Cardiac muscle cell (in vitro differentiated cells and primary cell): Measurements from ENCODE around the gene TCF7. TPM values are rescaled to one million over a fixed set of nuclear protein-coding genes. Genes with fewer than 3 reads are reported as not detected.
A peak's percentile ranks its signal among the peaks of the same experiment; 100 is the strongest.

Experiments
- DNase-seq, 2 donors: peaks; one replicate each; pipeline versions ENCODE4 v3.0.0 to v3.0.0-alpha.2; 2010 to 2017; ENCODE audit warnings: low read depth in 1 of 2, low spot score in 1 of 2
- H3K27ac ChIP-seq: fragments of 200-600 bp; sonication (generic); 2 replicates; pipeline ENCODE4 v1.5.1; 2016
- H3K27me3 ChIP-seq: fragments of 200-600 bp; sonication (generic); 2 replicates; pipeline ENCODE4 v1.6.0; 2016; ENCODE audit warnings: control low read depth
- H3K36me3 ChIP-seq: fragments of 200-600 bp; sonication (generic); 2 replicates; pipeline ENCODE4 v1.5.1; 2016; ENCODE audit warnings: control low read depth
- H3K4me1 ChIP-seq: fragments of 200-600 bp; sonication (generic); 2 replicates; pipeline ENCODE4 v1.8.1; 2017; ENCODE audit warnings: low read depth, mild to moderate bottlenecking, mixed run types
- H3K4me3 ChIP-seq: fragments of 200-600 bp; sonication (generic); 2 replicates; pipeline ENCODE4 v1.5.1; 2016; ENCODE audit warnings: mild to moderate bottlenecking
- H3K9me3 ChIP-seq: fragments of 200-600 bp; sonication (generic); 2 replicates; pipeline ENCODE4 v1.5.1; 2017; ENCODE audit warnings: low read depth, mild to moderate bottlenecking, control low read depth
- polyA plus RNA-seq: library from polyadenylated mRNA; unstranded; fragments of >200 nt; fragmentation: Nextera tagmentation; extraction: Ambion mirVana; gene quantifications from 2 replicates; pipeline ENCODE4 v1.2.1, GENCODE V29; 2016
- total RNA-seq: library from RNA; depleted of rRNA; stranded (reverse); fragments of >200 nt; gene quantifications from 2 replicates; pipeline ENCODE4 v1.2.3, GENCODE V29; 2016
- TF ChIP-seq, protein P1 (sequence below): IDR thresholded peaks from 2 replicates; pipeline ENCODE4 v1.5.1; 2012; ENCODE audit warnings: low read depth, mild to moderate bottlenecking, low read length

The TCF7 gene
- total RNA-seq (12.7 and 28.9 TPM in 2 replicates), polyA plus RNA-seq (6.8 and 12.0 TPM in 2 replicates)

DNA sequence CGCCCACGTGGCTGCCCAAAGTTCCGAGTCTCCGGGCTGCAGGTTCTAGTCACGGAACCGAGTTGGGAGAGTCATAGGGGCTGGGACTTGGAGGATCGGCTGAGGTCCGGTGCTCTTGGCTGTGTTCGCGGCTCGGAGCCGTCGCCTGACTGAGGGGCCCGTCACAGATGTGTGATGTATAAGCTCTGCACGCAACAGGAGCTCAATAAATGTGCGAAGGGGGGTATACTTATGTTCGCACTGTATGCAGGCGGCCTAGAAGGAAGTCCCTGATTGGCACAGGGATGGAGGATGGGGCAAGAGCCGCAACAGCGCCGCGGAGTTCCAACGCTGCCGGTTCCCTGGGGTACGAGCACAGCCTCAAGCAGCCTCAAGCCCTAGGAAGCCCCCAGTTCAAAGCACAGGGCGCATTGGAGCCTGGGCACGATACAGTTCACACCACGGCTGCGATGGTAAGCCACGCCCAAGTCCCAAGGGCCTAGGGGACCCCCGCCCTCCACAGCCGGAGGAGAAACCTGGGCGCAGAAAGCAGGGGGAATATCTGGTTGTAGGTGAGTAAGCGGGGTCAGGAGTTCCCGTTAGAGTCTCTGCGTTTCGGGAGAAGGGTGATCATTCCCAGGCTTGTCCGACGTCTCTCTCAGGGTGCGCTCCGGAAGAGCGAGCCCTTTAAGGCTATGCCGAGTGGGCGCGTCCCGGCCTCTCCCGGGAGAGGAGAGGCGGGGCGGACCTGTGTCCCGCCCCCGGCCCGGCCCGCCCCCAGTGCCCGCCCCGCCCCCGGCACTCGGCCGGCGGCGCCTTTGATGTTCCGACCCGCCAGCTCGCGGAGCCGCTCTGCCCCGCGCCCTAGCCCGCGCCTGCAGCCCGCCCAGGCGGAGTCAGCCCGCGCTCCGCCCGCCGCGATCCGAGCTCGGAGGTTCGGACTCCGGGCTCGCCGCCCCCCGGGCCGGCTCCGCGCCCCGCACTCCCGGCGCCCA, at the start of gene TCF7:
Gene TCF7, plus strand, starts transcription at position 780 of the 974 bp plus-strand sequence. CDS start 226 bp downstream, outside the sequence.
- TF ChIP-seq, protein P1, sequence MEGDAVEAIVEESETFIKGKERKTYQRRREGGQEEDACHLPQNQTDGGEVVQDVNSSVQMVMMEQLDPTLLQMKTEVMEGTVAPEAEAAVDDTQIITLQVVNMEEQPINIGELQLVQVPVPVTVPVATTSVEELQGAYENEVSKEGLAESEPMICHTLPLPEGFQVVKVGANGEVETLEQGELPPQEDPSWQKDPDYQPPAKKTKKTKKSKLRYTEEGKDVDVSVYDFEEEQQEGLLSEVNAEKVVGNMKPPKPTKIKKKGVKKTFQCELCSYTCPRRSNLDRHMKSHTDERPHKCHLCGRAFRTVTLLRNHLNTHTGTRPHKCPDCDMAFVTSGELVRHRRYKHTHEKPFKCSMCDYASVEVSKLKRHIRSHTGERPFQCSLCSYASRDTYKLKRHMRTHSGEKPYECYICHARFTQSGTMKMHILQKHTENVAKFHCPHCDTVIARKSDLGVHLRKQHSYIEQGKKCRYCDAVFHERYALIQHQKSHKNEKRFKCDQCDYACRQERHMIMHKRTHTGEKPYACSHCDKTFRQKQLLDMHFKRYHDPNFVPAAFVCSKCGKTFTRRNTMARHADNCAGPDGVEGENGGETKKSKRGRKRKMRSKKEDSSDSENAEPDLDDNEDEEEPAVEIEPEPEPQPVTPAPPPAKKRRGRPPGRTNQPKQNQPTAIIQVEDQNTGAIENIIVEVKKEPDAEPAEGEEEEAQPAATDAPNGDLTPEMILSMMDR = no peak
- peaks cover 19% of the 10 kb centered on the region for H3K27me3 ChIP-seq
- H3K4me3 ChIP-seq = peak within 1 kb of the TSS; percentile 61
- no peaks in the 10 kb centered on the region for H3K36me3 ChIP-seq
- H3K27ac ChIP-seq = peak within 1 kb of the TSS; percentile 73
- no peaks in the 10 kb centered on the region for H3K4me1 ChIP-seq
- peak; percentile 86 to 94 for DNase-seq
- H3K9me3 ChIP-seq = no peaks in the 10 kb centered on the region

DNA sequence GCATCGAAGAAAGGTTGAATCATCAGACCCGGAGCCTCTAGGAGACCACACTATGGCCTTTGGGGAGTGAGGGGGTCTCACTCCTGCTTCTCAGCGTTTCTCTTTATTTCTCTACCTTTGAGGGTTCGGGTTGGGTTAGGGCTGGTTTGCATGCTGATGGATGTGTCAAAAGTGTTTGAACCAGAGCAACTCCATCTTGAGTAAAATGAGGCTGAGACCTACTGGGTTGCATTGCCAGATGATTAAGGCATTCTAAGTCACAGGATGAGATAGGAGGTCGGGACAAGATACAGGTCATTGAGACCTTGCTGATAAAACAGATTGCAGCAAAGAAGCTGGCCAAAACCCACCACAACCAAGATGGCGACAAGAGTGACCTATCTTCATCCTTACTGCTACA, 44.9 kb upstream of the TCF7 start:
- no peaks in the 10 kb centered on the region for H3K36me3 ChIP-seq
- TF ChIP-seq, protein P1 = no peak
- DNase-seq = no peak
- H3K9me3 ChIP-seq = no peaks in the 10 kb centered on the region
- no peak overlapping the region for H3K27ac ChIP-seq
- no peak overlapping the region for H3K4me3 ChIP-seq
- no peaks in the 10 kb centered on the region for H3K27me3 ChIP-seq
- no peaks in the 10 kb centered on the region for H3K4me1 ChIP-seq

DNA sequence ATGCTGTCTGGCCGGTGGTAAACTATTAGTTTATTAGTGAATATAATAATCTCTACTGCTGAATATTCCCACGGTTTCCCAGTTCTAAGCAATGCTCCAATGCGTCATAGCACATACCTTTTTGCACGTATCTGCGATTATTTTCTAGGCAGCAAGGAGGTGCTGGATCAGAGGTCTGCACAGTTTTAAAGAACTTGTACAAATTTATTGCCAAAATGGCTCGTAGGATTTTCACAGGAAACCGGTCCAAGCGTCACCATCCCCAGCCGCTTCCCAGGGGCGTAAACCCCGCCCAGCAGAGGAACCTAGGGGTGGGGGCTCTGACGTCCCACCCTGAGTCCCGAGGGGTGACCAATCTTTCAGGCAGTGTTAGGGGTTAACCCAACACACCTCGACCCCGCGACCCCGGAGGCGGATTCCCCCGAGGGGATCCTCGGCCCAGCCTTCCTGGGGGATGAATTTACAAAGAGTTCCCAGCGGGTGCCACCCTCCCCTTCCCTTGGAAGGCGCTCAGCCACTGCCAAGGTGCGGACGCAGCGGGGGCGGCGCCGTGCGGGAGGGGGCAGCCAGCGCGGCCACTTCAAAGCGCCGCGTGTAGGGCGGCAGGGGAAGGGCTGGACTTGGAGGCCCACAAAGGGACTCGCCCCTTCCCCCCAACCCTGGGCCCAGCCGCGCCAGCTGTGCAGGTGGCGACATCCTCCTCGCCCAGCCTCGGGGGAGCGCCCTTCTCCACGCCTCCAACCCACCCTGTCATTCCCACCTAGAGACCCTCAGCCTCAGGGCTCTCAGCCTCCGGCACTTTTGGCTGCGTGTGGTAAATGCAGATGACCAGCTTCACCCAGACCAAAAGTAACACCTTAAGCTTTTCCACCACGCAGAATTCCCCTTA, 43.5 kb upstream of the TCF7 start:
- no peaks in the 10 kb centered on the region for H3K27me3 ChIP-seq
- TF ChIP-seq, protein P1 = peak; percentile 11
- H3K36me3 ChIP-seq = no peaks in the 10 kb centered on the region
- no peaks in the 10 kb centered on the region for H3K9me3 ChIP-seq
- no peaks in the 10 kb centered on the region for H3K4me1 ChIP-seq
- no peak overlapping the region for H3K27ac ChIP-seq
- peak; percentile 29 to 60 for DNase-seq
- H3K4me3 ChIP-seq = peak overlapping the region; percentile 10

DNA sequence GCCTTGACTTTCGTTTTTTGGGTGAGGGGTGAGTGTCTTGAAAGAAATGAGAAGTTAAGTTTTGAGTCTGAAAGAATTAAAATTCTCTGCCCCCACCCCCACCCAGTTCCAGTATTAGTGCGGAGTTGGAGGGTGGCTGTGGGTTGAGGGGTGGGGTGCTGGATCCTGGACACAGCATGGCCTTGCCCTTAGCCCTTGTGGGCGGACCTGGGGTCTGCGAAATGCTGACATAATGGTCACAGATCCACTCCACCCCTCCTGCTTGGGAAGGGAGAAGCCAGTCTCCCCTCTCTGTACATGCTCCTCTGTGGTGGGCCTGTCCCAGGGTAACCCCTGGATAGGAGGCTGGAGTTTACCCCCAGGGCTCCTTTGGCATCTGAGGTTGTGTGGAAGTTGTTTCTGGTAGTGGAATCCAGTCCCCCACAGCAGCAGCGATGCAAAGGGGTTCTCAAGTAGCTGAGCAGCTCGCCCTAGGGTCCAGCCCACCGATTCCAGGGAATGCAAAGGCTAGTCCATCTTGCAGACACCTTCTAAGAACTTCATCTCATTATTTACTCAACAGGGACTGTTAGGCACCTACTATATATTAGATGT, 42.8 kb upstream of the TCF7 start:
- no peaks in the 10 kb centered on the region for H3K36me3 ChIP-seq
- no peak overlapping the region for H3K4me3 ChIP-seq
- no peaks in the 10 kb centered on the region for H3K9me3 ChIP-seq
- no peaks in the 10 kb centered on the region for H3K27me3 ChIP-seq
- H3K4me1 ChIP-seq = no peaks in the 10 kb centered on the region
- no peak for DNase-seq
- no peak overlapping the region for H3K27ac ChIP-seq
- TF ChIP-seq, protein P1 = no peak
